ENCODE measurements around the gene RPS6KA2. TPM values are rescaled to one million over a fixed set of nuclear protein-coding genes. Genes with fewer than 3 reads are reported as not detected.
"Not testable (repeated sequence)": the region's sequence is repeated elsewhere in the genome, so short reads cannot be mapped to it uniquely, and the experiment has no call there.

RPS6KA2 gene
- total RNA-seq, 3 donors from 2014 or later, result 23.7 to 124 (median 56.4) TPM

- intact Hi-C loops (cut with DNase I; ENCODE audit: low total_unique reads), result no loop called here
- Histone ChIP-seq H3K36me3 (no peaks in the 10 kb centered on the region), H3K9me3 (no peaks in the 10 kb centered on the region), H3K27ac (no peak overlapping the region), H3K4me1 (no peaks in the 10 kb centered on the region), H3K27me3 (no peaks in the 10 kb centered on the region), H3K4me3 (no peak overlapping the region)
- TF ChIP-seq POLR2AphosphoS5 (IDR thresholded peaks at IDR 0.05) (no peak), CTCF (IDR thresholded peaks at IDR 0.05) (no peak), POLR2A (IDR thresholded peaks at IDR 0.05) (no peak)
- no peak for DNase-seq (ENCODE audit: low spot score in 2 of 2)
Measured at GRCh38 chr6:166408936-166409755, 217.9 kb downstream of the RPS6KA2 start.

- no peak overlapping the region for H3K27ac ChIP-seq
- no peaks in the 10 kb centered on the region for H3K27me3 ChIP-seq
- intact Hi-C loops (cut with DNase I; ENCODE audit: low total_unique reads), result no loop called here
- DNase-seq (ENCODE audit: low spot score in 2 of 2), result no peak
- H3K4me1 ChIP-seq, result no peaks in the 10 kb centered on the region
- H3K9me3 ChIP-seq, result no peaks in the 10 kb centered on the region
- no peak for TF ChIP-seq POLR2AphosphoS5 (IDR thresholded peaks at IDR 0.05)
- TF ChIP-seq POLR2A (IDR thresholded peaks at IDR 0.05), result no peak
- no peak for TF ChIP-seq CTCF (IDR thresholded peaks at IDR 0.05)
- H3K36me3 ChIP-seq, result no peaks in the 10 kb centered on the region
- no peak overlapping the region for H3K4me3 ChIP-seq
Measured at GRCh38 chr6:166406197-166406596, 220.9 kb downstream of the RPS6KA2 start.

- no peaks in the 10 kb centered on the region for H3K27me3 ChIP-seq
- H3K36me3 ChIP-seq, result no peaks in the 10 kb centered on the region
- no peaks in the 10 kb centered on the region for H3K9me3 ChIP-seq
- H3K4me3 ChIP-seq, result no peak overlapping the region
- no peak for DNase-seq (ENCODE audit: low spot score in 2 of 2)
- no peak overlapping the region for H3K27ac ChIP-seq
- intact Hi-C loops (cut with DNase I; ENCODE audit: low total_unique reads), result no loop called here
- TF ChIP-seq POLR2AphosphoS5 (IDR thresholded peaks at IDR 0.05) (no peak), CTCF (IDR thresholded peaks at IDR 0.05) (no peak), POLR2A (IDR thresholded peaks at IDR 0.05) (no peak)
- no peaks in the 10 kb centered on the region for H3K4me1 ChIP-seq
Measured at GRCh38 chr6:166405386-166405785, 221.7 kb downstream of the RPS6KA2 start.

- H3K4me1 ChIP-seq, result no peaks in the 10 kb centered on the region
- no peaks in the 10 kb centered on the region for H3K27me3 ChIP-seq
- no peak overlapping the region for H3K4me3 ChIP-seq
- no peak for TF ChIP-seq POLR2A (IDR thresholded peaks at IDR 0.05)
- TF ChIP-seq POLR2AphosphoS5 (IDR thresholded peaks at IDR 0.05), result no peak
- TF ChIP-seq CTCF (IDR thresholded peaks at IDR 0.05), result no peak
- H3K36me3 ChIP-seq, result no peaks in the 10 kb centered on the region
- no peak overlapping the region for H3K27ac ChIP-seq
- intact Hi-C loops (cut with DNase I; ENCODE audit: low total_unique reads), result no loop called here
- no peaks in the 10 kb centered on the region for H3K9me3 ChIP-seq
- DNase-seq (ENCODE audit: low spot score in 2 of 2), result no peak
Measured at GRCh38 chr6:166402582-166403277, 224.3 kb downstream of the RPS6KA2 start.

DNA sequence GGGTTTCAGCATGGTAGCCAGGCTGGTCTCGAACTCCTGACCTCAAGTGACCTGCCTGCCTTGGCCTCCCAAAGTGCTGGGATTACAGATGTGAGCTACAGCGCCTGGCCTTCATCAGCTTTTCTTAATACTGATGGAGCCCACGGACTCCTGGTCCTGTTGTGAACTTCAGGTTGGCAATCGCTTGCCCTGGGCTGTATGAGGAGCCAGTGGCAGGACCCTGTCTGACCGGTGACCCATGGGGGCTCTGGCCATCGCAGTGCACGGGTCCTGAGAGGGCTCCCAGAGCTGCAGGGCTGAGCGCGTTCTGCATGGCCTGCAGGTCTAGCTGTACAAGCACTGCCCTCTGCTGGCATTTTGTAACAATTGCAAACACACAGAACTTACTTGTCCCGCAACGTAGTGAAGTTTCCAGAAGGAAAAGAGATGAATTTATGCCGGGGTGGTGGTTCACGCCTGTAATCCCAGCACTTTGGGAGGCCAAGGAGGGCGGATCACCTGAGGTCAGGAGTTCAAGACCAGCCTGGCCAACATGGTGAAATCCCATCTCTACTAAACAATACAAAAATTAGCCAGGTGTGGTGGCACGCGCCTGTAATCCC, 226.3 kb downstream of the RPS6KA2 start:
- H3K9me3 ChIP-seq; intact Hi-C loops (cut with DNase I; ENCODE audit: low total_unique reads); H3K27ac ChIP-seq; H3K27me3 ChIP-seq; H3K36me3 ChIP-seq; H3K4me3 ChIP-seq; H3K4me1 ChIP-seq: not testable (repeated sequence)
- peak in 1 of 2 donors; percentile 37 for DNase-seq (ENCODE audit: low spot score in 2 of 2)
- peak in 2 of 3 donors; percentile 70 to 77 for TF ChIP-seq CTCF (IDR thresholded peaks at IDR 0.05)

Measured in breast epithelium (tissue), 4 donors.